HG02571 (cell line): ENCODE data around the gene NTSR1.

Experiments
- ATAC-seq: cut with Tn5 transposase; IDR thresholded peaks from one replicate; pipeline ENCODE4 v1.9.1; 2021; ENCODE audit warnings: mild to moderate bottlenecking, moderate library complexity; ENCODE audit not compliant: unreplicated experiment

NTSR1 gene

GRCh38 chr20:62779417-62779685, 70.7 kb downstream of the NTSR1 start:
- no peak for ATAC-seq

GRCh38 chr20:62780204-62780603, 71.6 kb downstream of the NTSR1 start:
- ATAC-seq = no peak

GRCh38 chr20:62780696-62781095, 72.1 kb downstream of the NTSR1 start:
- ATAC-seq = no peak

- ATAC-seq = no peak
Observed at GRCh38 chr20:62782149-62782892, 73.7 kb downstream of the NTSR1 start.

GRCh38 chr20:62782893-62783278, 74.2 kb downstream of the NTSR1 start:
- ATAC-seq = no peak

- ATAC-seq = no peak
Observed at GRCh38 chr20:62784497-62784896, 75.9 kb downstream of the NTSR1 start.

- no peak for ATAC-seq
Observed at GRCh38 chr20:62785393-62785792, 76.8 kb downstream of the NTSR1 start.

- ATAC-seq = no peak
Observed at GRCh38 chr20:62786157-62786556, 77.5 kb downstream of the NTSR1 start.

- ATAC-seq = no peak
Observed at GRCh38 chr20:62787321-62787720, 78.7 kb downstream of the NTSR1 start.

- ATAC-seq = no peak
Observed at GRCh38 chr20:62787866-62788265, 79.2 kb downstream of the NTSR1 start.

- no peak for ATAC-seq
Observed at GRCh38 chr20:62788607-62789006, 80.0 kb downstream of the NTSR1 start.

GRCh38 chr20:62790075-62790474, 81.4 kb downstream of the NTSR1 start:
- no peak for ATAC-seq

GRCh38 chr20:62791301-62792181, 82.9 kb downstream of the NTSR1 start:
- ATAC-seq = no peak

GRCh38 chr20:62792182-62792939, 83.7 kb downstream of the NTSR1 start:
- ATAC-seq = no peak

- no peak for ATAC-seq
Observed at GRCh38 chr20:62792940-62793756, 84.5 kb downstream of the NTSR1 start.

GRCh38 chr20:62793757-62794006, 85.0 kb downstream of the NTSR1 start:
- ATAC-seq = peak; percentile 1

GRCh38 chr20:62794007-62794724, 85.5 kb downstream of the NTSR1 start:
- peak; percentile 60 for ATAC-seq

- ATAC-seq = no peak
Observed at GRCh38 chr20:62795023-62795761, 86.6 kb downstream of the NTSR1 start.

- ATAC-seq = no peak
Observed at GRCh38 chr20:62796699-62797491, 88.3 kb downstream of the NTSR1 start.
